Measurements from ENCODE around the gene CAD.
"Not testable (repeated sequence)": the region's sequence is repeated elsewhere in the genome, so short reads cannot be mapped to it uniquely, and the experiment has no call there.

The CAD gene

DNA sequence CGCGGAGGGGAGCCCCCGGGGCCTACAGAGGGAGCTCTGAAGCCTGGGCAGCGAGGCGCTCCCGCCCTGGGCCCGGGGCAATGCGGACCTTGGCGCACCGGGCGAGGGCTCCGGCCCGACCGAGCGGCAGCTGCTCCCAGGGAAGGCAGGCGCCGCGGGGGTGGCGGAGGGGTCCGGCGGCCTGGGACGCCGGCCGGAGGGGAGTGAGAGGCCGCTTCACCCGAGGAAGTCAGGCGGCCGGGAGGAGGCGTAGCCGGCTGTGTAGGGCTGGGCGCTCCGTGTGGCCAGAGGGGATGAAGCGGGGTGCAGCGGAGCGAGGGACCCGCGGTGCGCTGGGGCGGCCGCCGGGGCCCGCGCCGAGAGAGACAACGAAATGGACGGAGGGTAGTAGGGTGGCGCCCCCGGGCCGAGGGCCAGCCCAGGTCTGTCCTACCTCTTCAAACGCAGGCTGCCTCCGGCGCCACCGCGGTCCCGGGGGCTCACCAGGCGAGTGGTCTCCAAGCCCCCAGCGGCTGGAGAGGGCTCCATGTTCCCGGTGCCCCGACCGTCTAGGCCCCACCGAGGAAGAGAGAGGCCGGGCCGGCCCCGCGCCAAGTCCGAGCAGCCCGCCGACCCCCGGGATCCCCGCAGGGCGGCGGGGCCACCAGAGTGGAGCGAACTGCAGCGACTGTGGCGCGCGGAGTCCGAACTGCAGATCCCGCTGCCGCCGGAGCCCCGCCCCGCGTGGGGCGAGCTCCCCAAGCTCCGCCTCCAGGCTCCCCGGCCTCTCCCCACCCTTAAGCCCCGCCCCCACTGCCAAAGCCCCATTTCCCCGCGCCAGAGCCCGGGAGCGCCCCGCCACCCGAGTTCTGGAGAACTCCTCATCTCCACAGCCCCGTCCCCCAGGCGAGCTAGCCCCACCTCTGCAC lies 45.5 kb downstream of the CAD start, which contains the start of gene SLC30A3:
Gene SLC30A3, minus strand, starts transcription at position 669 of the 908 bp plus-strand sequence. Its CDS starts 141 bp downstream, at position 528.
- no peak for DNase-seq (ENCODE audit: low read depth)
- TF ChIP-seq CTCF (IDR thresholded peaks at IDR 0.05; ENCODE audit: low read depth, low read length, missing control alignments): no peak
- H3K4me3 ChIP-seq (ENCODE audit: low read depth, low read length): peak within 1 kb of the TSS; percentile 49

- no peak for DNase-seq (ENCODE audit: low read depth)
- no peak for TF ChIP-seq CTCF (IDR thresholded peaks at IDR 0.05; ENCODE audit: low read depth, low read length, missing control alignments)
- peak overlapping the region; percentile 49 for H3K4me3 ChIP-seq (ENCODE audit: low read depth, low read length)
These were observed 46.4 kb downstream of the CAD start for GRCh38 chr2:27263287-27264252.

DNA sequence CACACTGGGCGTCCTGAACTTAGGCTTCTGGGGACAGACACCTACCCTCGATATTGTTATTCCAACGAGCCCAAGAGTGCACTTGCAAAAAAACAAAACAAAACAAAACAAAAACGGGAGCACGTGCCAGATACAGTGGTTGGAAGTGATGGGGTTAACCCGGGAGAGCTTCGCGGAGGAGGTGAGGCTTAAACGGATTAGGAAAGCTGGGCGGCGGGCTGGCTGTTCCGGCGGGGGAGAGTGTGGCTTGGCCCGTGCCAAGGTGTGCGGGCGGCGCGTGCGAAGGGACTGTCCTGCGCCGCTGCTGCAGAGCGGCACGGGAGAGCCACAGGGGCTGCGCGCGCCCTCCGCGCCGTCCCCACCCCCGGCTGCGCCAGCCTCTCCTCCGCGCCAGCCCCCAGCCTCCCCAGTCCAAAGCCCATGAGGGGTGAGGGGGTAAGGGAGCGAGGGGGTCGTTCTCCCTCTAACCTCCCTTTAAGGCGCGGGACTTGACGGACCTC lies 47.1 kb downstream of the CAD start:
- H3K4me3 ChIP-seq (ENCODE audit: low read depth, low read length): peak overlapping the region; percentile 49
- DNase-seq (ENCODE audit: low read depth): no peak
- no peak for TF ChIP-seq CTCF (IDR thresholded peaks at IDR 0.05; ENCODE audit: low read depth, low read length, missing control alignments)

- no peak for DNase-seq (ENCODE audit: low read depth)
- TF ChIP-seq CTCF (IDR thresholded peaks at IDR 0.05; ENCODE audit: low read depth, low read length, missing control alignments): peak; percentile 68
- peak overlapping the region; percentile 49 for H3K4me3 ChIP-seq (ENCODE audit: low read depth, low read length)
These were observed 47.8 kb downstream of the CAD start for GRCh38 chr2:27264753-27265535.

DNA sequence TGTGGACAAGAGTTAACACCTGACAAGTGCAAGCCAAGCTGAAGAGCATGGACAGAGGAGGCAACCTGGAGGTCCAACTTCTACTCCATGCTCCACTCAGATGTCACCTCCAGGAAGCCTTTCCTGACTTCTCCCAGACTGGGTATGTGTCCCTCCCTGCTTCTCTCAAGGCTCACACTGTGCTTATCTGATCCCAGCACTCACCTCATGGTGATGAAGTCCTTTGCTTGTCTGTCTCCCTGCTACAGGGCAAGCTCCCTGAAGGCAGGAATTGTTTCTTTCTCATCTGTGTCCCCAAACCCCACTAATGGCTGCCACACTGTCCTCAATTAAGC lies 48.3 kb downstream of the CAD start:
- no peak for DNase-seq (ENCODE audit: low read depth)
- no peak for TF ChIP-seq CTCF (IDR thresholded peaks at IDR 0.05; ENCODE audit: low read depth, low read length, missing control alignments)
- no peak overlapping the region for H3K4me3 ChIP-seq (ENCODE audit: low read depth, low read length)

GRCh38 chr2:27268296-27268695 lies 51.1 kb downstream of the CAD start:
- H3K4me3 ChIP-seq (ENCODE audit: low read depth, low read length); DNase-seq (ENCODE audit: low read depth): not testable (repeated sequence)
